ENCODE results near the gene MRAP.

GRCh38 chr21:32304998-32305397, 6.3 kb downstream of the MRAP start:
- TF ChIP-seq, protein P1, sequence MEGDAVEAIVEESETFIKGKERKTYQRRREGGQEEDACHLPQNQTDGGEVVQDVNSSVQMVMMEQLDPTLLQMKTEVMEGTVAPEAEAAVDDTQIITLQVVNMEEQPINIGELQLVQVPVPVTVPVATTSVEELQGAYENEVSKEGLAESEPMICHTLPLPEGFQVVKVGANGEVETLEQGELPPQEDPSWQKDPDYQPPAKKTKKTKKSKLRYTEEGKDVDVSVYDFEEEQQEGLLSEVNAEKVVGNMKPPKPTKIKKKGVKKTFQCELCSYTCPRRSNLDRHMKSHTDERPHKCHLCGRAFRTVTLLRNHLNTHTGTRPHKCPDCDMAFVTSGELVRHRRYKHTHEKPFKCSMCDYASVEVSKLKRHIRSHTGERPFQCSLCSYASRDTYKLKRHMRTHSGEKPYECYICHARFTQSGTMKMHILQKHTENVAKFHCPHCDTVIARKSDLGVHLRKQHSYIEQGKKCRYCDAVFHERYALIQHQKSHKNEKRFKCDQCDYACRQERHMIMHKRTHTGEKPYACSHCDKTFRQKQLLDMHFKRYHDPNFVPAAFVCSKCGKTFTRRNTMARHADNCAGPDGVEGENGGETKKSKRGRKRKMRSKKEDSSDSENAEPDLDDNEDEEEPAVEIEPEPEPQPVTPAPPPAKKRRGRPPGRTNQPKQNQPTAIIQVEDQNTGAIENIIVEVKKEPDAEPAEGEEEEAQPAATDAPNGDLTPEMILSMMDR (IDR thresholded peaks at IDR 0.05) = no peak
- TF ChIP-seq POLR2A (IDR thresholded peaks at IDR 0.05; ENCODE audit: low read depth) (no peak), EP300 (IDR thresholded peaks at IDR 0.05) (no peak)
